Occipital lobe (tissue), 2 donors: Measurements from ENCODE around the gene CACNA1C. TPM values are rescaled to one million over a fixed set of nuclear protein-coding genes. Genes with fewer than 3 reads are reported as not detected.

Experiments used
- DNase-seq: peaks from one replicate; lab custom pipeline; 2025; lab: John Stamatoyannopoulos, UW
- total RNA-seq: library from RNA; depleted of rRNA; stranded (reverse); fragments of >200 nt; gene quantifications from one replicate; pipeline ENCODE4 v1.2.3, GENCODE V29; 2014

Gene CACNA1C
- total RNA-seq, 1 donor from 2014 or later: 21.4 TPM

DNA sequence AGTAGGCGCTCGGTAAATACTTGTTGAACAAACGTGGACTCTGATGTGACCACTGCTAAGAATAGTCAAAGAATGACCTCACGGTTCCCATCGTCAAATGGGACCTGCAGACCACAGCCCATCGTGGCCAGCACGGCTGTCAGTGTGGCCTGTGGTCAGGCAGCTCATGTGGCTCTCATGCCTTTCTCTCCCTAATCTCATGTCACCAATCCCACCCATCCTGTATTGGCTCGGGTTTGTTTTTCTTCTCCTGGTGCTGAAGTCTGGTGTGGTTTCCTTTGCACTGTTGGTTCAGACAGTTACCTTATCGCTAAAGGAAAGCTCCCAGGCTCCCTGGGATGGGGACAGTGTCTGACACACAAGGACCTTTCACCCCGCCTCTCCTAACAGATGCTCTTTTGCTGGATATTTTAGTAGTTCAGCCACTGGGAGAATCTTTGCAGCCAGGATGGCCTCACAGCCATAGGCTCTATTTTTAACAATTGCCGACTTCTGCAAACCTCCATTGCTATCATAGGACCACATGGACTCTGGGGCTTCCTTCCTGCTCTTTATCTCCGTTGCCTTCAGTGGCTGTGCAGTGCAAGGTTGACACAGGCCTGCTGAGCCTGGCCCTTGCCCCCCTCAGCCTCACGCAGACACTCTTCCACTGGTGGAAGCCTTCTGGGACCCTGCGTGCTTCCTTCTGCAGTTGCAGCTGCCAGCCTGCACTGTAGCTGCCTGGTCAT, 448.8 kb downstream of the CACNA1C start:
- DNase-seq: no peak

DNA sequence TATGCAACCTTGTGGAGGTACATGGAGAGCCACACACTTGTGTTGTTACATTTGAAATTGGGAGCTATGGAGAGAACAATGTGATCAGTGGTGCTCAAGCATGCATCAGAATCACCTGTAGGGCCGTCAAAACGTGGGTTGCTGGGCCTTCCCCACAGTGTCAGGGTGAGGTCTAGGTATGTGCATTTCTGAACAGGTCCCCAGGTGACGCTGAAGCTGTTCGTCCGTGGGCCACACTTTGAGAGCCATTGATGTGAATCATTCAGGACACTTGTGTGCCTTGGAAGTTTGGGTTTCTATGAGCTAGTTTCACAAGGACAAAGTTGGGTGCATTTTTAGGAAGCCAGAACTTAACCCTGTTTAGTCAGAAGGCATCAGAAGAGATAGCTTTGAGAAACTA, 450.2 kb downstream of the CACNA1C start:
- DNase-seq: no peak

DNA sequence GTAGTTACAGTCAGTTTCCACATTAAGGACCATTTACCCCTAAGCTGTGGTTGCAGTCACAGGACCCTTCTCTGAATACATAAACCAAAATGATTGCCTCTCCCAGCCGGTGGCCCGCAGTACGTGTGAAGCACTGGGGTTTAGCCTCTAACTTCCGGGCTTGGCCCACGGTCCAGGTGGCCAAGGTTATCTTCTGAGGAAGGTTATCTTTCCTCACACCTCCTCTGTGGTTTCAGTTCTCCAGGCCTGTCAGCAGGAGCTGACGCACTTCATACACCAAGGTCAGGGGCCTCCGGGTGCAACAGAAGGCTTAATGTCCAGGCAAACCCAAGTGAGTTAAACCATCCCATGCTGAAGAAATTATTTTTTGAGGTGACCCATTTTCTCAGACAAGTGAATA, 451.0 kb downstream of the CACNA1C start:
- no peak for DNase-seq

DNA sequence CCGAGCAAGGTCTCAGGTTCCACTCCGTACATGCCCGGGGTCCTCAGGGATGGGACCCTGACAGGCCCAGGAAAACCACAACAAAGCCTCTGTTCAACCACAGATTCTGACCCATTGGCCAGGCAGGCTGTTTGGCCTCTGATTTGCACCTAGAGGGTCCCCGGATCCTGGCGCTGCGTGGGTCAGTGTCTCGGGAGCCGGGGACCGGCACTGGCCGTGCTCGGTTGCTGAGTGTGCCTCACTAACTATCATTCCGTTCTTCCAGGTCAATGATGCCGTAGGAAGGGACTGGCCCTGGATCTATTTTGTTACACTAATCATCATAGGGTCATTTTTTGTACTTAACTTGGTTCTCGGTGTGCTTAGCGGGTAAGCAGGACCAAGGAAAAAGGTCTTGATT, 451.8 kb downstream of the CACNA1C start:
- DNase-seq: no peak

DNA sequence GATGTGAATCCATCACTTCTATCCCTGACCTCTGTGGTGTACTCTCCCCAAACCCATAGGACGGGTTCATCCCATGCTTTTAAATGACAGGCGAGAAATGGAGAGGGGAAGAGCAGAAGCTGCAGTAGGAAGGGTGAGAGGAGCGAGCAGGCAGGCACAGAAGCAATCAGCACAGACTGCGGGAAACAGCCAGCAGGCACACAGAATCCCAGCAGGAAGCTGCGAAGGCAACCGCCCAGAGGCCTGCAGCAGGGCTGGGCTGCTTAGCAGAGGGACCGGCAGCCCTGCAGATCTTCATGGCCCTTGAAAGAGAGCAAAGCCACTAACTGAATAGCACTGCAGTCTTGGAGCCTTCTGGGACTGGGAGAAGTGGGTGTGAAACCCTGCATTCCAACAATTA, 455.0 kb downstream of the CACNA1C start:
- DNase-seq: no peak

DNA sequence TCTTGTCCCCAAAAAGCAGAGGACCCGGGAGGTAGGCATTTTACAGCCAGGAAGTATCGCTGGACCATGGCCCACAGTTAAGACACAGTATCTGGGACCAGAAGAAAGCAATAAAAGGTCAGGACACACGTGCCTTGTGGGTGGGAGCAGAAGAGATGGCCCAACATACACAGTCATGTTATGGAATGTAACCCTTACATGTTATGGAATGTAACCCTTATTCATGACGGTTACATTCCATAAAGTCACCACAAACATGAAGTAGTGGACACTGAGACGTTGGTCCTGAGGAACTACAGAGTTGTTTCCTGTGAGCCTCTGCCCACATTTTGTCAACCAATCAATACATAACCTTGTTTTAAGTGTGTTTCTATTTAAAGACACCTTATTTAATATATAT, 456.4 kb downstream of the CACNA1C start:
- DNase-seq: no peak

DNA sequence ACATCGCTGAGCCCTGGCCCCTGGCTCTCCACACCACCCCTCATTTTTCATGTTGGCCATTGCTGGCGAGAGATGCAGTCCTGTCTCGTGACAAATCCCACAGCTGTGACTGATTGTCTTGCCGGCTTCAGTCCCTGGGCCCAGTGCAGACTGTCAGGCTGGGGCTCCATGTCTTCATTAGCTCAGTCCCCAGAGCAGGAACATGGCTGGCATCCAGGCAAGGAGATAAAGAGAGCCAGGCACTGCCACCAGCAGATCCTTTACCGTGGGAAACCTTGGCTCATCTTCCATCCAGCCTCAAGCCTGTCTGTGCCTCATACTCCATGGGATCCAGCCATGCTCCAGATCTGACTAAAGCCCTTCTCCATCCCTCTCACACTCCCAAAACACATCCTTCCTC, 457.3 kb downstream of the CACNA1C start:
- no peak for DNase-seq

DNA sequence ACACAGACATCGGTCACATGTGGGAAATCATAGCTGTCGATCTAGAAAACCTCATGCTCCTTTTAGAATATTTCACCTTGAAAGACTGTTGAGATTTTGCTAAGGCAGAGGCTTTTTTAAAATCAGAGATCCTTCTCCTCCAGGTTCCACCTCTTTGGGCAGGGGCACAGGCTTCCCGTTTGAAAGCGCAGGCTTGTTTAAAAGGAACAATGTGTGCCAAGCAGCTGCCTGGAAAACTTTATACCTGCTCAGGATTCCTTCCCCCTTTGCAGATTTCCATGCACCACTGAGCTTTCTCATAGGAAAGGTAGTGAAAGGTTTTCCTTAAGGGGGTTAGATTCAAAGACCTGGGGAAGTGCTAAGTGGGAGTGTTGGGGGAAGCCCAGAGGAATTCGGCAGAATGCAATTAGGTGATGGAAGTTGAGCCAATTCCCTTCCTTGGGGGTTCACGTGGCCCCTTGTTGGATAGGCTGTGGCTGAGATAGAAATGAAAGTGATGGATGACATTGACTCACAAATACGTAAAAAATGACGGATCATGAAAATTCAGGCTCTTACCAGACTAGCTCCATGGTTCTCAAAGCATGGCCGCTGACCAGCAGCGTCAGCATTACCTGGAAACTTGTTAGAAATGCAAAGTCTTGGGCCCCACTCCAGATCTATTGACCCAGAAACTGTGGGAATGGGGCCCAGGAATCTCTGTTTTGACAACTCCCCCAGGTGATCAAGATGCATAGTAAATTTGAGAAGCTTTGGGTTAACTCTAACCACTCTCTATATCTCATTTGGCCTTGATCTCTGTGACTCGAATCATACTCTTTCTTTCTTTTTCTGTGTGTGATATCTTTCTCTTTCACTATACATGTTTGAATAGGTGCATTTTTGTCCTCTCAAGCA, 460.6 kb downstream of the CACNA1C start:
- DNase-seq: no peak

DNA sequence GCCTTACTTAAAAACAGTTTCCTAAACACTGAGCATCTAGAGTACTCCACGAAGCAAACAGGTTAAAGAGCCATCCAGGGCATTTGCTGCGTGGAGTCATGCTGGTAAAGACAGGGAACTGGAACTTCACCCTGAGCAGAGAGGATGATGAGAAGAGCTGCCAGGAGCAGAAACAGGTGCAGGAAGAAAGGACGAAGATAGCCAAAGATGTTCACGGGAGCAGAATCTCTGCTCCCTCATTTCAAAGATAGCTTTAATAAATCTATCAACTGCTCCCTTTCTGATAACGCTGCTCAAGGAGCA, 461.2 kb downstream of the CACNA1C start:
- DNase-seq: no peak

DNA sequence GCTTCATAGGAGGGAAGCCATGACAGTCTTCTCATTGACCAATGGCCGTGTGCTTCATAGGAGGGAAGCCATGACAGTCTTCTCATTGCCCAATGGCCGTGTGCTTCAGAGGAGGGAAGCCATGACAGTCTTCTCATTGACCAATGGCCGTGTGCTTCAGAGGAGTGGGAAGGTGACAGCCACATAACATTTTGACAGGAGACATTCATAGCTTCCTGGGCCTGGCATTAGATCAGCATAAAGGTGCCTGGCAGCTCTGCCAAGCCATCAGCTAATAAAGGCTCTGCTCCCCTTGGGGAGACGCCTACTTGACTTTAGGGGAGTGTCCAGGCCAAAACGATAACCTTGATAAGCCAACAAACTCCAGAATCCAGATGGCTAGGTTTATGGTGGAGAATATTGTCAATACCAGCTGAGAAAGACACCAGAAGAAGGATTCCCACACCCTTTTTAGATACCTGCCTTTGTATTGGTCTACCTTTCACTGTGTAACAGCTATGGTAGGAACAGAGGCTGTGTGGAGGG, 468.0 kb downstream of the CACNA1C start:
- DNase-seq: no peak

DNA sequence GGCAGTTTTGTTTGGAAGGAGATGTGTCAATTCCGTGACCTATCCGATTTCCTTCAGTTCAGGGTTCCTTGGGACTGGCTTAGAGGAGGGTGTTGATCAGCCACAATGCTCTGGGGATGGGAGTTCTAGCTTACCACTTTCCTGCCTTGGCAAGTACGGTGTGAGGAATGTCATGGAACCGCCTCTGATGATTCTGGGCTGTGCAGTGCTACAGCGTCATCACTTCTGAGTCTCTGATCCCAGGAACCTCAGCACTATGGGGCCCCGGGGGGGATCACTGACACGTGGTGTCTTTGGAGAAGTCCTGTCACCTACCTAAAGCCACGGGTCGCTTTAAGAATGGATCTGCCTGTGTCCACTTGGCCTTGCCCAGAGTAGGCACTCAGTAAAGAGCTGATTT, 470.5 kb downstream of the CACNA1C start:
- DNase-seq: no peak

DNA sequence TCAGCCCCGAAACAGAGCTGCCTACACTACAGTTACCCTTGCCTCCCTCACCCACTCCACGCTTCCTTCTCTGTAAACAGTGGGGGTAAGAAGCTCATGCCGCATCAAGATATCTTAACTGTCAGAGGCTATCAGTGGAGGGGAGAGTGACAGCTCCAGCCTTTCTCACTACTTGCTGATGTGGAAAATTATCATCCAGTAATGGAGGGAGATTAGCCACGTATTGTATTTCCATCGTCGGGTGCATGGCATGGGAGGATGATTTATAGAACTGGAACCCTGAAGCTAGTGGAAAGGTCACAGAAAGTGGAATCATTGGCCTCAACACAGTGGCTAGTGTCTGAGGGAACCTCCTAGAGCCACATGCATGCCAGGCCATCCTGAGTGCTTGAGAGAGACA, 471.1 kb downstream of the CACNA1C start:
- DNase-seq: no peak

DNA sequence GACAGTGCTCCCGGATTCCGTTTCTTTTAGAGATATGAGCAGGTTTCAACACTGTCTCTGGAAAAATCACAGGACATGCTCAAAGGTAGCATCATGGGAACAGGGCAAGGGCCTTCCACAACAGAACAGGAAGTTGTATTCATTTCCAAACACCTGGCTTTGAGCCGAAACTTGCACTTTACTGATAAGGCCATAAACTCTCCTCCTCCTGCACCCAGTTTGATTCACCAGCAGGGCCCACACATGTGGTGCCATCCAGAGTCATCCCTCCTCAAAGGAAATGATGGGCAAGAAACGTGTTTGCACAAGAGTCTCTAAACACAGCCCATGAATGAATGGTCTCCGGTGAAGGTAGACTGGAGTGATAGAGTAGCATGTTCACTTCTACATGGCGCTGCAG, 473.6 kb downstream of the CACNA1C start:
- no peak for DNase-seq

DNA sequence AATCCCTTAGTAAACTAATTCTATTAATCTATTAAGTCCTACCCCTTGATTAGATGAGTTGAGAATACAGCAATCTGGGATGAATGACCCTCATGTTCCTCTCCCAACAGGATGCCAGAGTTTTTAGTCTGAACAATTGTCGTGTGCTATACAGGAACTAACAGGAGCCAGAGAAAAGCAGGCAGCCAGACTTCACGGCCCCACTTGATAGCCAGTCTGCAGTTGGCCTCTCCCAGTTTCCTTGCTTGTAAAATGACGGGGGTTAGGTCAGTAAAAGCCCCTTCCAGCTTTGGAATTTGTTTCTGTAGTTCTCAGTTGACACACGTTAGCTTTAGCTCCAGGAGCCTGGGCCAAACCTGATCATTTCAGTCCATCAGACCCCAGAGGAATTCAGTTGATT, 475.2 kb downstream of the CACNA1C start:
- DNase-seq: no peak

DNA sequence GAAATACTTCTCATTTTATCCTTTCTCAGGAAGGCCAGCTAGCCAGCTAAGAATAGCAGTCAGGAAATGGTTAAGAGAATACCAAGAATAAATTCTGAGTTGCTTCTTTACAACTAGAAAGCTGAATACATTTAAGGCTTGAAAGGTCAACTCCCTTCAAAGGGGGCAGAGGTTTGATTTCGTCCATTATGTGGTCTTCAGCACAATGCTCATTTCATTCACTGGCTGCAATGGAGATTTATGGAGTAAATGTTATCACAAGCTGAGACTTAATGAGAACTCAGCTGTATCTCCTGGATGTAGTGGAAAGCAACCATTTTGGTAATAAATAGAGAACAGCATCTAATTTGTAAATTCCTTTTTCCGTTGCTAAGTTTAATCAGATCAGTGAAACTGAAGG, 477.0 kb downstream of the CACNA1C start:
- DNase-seq: no peak

DNA sequence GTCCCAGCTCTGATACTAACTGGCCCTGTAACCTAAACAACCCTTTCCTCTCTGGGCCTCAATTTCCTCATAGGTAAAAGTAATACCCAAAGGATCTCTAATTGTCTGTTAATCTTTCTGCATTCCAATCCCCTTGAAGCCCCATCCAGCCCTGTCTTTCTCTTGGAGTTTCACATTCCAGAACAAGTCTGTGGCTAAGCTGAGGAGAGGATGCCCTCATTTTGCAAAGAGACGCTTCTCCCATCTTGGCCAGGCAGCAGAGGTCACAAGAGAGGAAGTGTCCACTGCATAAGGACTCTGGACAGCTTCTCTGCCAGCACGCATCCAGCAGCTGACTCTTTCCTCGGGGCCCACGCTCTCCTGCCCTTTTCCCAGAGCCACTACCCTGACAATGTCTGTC, 478.6 kb downstream of the CACNA1C start:
- no peak for DNase-seq

DNA sequence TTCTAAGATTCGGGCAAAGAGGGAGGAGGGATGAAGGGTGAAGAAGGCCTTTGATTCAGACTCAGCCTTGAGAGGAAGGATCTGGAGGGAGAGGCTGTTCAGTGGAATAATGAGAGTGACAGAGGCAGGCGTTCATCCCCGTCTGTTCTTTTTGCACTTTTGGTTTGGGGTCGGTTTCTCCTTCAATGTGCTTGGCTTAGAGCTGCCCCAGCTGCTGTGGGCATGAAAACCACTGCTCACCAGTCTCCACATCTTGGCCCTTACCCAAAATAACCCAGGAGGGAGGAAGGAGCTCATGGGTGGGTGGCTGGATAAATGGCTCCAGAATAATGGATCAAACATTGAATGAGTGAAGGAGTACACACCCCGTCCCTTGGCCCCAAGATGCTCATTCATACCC, 480.2 kb downstream of the CACNA1C start:
- no peak for DNase-seq

DNA sequence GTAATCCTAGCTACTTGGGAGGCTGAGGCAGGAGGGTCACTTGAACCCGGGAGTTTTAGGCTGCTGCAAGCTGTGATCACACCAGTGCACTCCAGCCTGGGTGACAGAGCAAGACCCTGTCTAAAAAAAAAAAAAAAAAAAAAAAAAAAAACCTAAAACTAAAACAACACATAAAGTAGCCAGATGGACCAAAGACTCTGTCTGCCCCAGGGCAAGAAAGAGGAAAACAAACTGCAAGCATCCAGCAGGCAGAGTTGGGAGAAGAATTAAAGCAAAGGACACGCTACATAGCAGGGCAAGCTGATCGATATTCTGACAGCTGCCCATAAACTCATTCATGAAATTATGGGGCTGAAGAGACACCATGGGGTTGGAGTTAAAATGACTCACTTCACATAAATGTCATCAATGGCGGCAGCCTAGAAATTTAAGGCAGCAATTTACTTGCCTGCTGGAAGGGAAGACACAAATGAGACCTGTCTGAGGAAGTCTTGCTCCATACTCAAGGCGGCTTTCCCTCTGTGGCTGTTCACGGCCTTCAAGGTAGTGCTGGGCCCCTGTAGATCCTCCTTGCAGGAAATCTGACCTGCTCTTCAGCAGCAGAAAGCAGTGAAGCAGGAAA, 482.9 kb downstream of the CACNA1C start:
- DNase-seq: no peak

DNA sequence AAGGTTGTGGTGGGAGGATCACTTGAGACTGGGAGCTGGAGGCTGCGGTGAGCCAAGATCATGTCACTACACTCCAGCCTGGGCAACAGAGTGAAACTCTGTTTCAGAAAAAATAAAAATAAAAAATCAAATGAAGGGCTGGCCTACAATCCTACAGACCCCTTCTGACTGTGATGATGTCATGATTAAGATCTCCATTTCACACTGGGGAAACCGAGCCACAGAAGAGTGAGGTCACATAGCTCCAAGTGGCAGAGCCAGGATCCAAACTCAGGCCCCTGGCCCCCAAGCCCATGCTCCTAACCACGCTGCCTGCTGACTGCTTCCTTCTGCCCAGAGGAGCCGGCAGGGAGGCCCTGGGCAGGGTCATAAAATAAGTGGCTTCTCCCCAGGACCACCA, 483.9 kb downstream of the CACNA1C start:
- no peak for DNase-seq

DNA sequence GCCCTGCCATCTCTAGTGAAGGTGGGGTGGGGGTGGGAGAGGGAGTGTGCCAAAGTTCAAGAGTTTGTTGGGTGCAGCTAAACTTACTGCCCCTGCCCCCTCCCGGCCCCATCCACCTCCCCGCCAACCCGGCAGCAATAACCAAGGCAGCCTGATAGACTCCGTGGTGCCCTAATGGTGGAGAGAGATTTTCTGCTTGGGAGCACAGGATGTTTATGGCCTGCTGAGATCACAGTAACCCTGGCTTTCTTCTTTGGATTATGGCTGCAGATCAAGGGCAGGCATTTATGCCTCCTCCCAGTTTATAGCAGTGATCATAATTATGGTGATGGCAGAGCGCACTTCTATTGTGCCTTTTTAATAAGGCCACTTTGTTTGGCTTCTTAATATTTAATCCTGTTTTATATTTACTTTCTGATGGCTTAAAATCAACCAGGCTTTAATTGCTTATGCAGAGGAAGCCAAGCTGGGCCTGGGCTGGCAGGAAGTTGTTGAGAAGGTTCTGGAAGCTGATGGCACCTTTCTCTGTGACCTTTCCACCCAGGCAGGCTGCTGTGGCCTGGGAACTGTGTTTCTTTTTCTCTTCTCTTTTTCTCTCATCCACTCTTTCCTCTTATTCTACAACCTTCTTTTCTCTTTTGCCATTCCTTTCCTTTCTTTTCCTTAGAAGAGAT, 485.2 kb downstream of the CACNA1C start:
- no peak for DNase-seq

DNA sequence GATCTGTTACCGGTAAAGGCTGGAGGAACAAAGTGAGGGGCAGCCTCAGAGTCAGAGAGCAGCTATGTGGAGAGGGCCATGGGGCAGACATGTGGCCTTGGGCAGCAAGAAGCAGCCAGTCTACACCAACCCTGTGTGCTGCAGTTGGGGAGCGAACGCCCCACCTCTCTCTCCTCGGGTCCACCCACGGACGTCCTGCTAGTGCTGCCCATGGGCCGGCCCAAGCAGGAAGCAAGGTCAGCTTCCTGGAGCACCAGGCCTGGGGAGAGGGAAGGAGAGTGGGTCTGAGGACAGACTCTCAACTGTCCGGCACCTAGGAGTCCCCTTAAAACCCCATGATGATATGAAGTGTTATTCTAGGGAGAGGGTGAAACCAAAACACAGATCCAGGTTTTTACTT, 487.2 kb downstream of the CACNA1C start:
- no peak for DNase-seq

DNA sequence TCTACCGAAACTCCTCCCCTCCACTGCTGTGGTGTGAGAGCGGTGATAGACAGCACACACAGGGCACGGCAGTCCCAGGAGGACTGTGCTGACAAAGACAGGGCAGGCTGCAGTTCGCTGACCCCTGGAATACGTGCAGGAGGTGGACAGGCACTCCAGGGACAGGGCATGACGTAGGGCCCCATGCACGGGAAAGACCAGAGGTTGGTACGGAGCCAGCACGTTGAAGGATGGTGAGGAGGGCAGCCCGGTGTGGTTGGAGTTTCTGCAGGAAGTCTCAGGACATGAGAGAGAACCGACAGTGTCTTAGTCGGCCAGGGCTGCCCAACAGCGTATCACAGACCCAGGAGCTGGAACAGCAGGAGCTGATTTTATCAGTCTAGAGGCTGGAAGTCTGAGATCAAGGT, 487.8 kb downstream of the CACNA1C start:
- no peak for DNase-seq
